G401.6 (cell line): Measurements from ENCODE around the gene SCN1A.
"Not testable (repeated sequence)": the region's sequence is repeated elsewhere in the genome, so short reads cannot be mapped to it uniquely, and the experiment has no call there.

Experiments used
- FAIRE-seq: peaks from 2 replicates; lab custom pipeline; 2012; peaks lifted over from hg19 to GRCh38; lab: Jason Lieb, UNC

The SCN1A gene

GRCh38 chr2:166081131-166081632 is 46.6 kb downstream of the SCN1A start:
- FAIRE-seq, result no peak

GRCh38 chr2:166074430-166074829 is 53.4 kb downstream of the SCN1A start:
- no peak for FAIRE-seq

GRCh38 chr2:166074011-166074410 is 53.8 kb downstream of the SCN1A start:
- no peak for FAIRE-seq

GRCh38 chr2:166070231-166070630 is 57.6 kb downstream of the SCN1A start:
- FAIRE-seq, result no peak

GRCh38 chr2:166068981-166069380 is 58.8 kb downstream of the SCN1A start:
- FAIRE-seq, result no peak

GRCh38 chr2:166067229-166067628 is 60.6 kb downstream of the SCN1A start:
- FAIRE-seq, result no peak

GRCh38 chr2:166060191-166060590 is 67.6 kb downstream of the SCN1A start:
- FAIRE-seq, result no peak

GRCh38 chr2:166057370-166058164 is 70.3 kb downstream of the SCN1A start:
- FAIRE-seq, result peak; percentile 96

- no peak for FAIRE-seq
These were observed 82.9 kb downstream of the SCN1A start for GRCh38 chr2:166044853-166045483.

GRCh38 chr2:166042768-166043390 is 84.9 kb downstream of the SCN1A start:
- no peak for FAIRE-seq

GRCh38 chr2:166042356-166042755 is 85.5 kb downstream of the SCN1A start:
- FAIRE-seq, result no peak

GRCh38 chr2:166041613-166042012 is 86.2 kb downstream of the SCN1A start:
- no peak for FAIRE-seq

GRCh38 chr2:166032361-166032760 is 95.5 kb downstream of the SCN1A start:
- no peak for FAIRE-seq

- no peak for FAIRE-seq
These were observed 96.8 kb downstream of the SCN1A start for GRCh38 chr2:166031054-166031453.

GRCh38 chr2:166025313-166025712 is 102.5 kb downstream of the SCN1A start:
- no peak for FAIRE-seq

- no peak for FAIRE-seq
These were observed 110.6 kb downstream of the SCN1A start for GRCh38 chr2:166017208-166017607.

- no peak for FAIRE-seq
These were observed 113.9 kb downstream of the SCN1A start for GRCh38 chr2:166013878-166014277.

- FAIRE-seq, result no peak
These were observed 116.2 kb downstream of the SCN1A start for GRCh38 chr2:166011660-166012059.

- FAIRE-seq, result no peak
These were observed 127.4 kb downstream of the SCN1A start for GRCh38 chr2:166000401-166000800.

GRCh38 chr2:165990846-165991245 is 137.0 kb downstream of the SCN1A start:
- FAIRE-seq, result no peak

- FAIRE-seq, result no peak
These were observed 138.0 kb downstream of the SCN1A start for GRCh38 chr2:165989851-165990250.

GRCh38 chr2:165985120-165985519 is 142.7 kb downstream of the SCN1A start:
- FAIRE-seq, result no peak

GRCh38 chr2:165972161-165972560 is 155.7 kb downstream of the SCN1A start:
- FAIRE-seq, result not testable (repeated sequence)
